HG02759 (cell line): ENCODE results near the gene GFM1.
A peak's percentile ranks its signal among the peaks of the same experiment; 100 is the strongest.

Experiments used
- ATAC-seq: cut with Tn5 transposase; IDR thresholded peaks from one replicate; pipeline ENCODE4 v1.9.1; 2021; ENCODE audit warnings: mild to moderate bottlenecking, moderate library complexity; ENCODE audit not compliant: unreplicated experiment

GFM1 gene

GRCh38 chr3:158723991-158724390 is 79.7 kb downstream of the GFM1 start:
- ATAC-seq = no peak

DNA sequence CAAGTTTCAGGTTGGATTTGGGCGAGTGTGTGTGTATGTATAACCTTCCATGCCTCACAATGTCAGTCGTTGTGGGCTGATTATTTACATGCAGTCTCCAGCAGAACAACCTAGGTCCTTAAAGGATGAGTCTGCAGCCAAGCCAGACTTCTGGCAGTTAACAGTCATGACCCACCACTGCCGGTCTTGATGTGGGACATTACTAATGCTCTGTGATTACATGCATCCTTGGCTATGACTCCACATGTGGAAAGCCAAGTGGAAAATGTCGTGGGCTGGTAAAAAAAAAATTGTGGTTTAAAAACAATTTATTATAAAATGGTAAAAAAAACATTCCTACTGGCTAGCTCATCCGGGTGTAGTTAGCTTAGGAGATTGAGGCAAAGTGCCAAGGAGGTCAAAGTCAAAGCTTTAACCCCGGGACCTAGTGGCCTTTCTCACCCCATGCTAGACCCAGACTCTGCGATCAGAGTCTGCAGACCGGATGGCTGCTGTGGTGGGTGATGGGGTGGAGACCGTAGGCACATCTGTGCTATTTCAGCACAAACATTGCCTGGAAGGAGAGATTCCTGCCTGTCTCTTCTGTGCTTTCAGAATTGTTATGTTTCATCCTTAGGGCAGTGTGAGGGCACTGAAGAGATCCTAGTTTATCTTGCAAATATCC is 81.2 kb downstream of the GFM1 start:
- no peak for ATAC-seq

- peak; percentile 56 for ATAC-seq
Observed at GRCh38 chr3:158727206-158728060, 83.1 kb downstream of the GFM1 start.

DNA sequence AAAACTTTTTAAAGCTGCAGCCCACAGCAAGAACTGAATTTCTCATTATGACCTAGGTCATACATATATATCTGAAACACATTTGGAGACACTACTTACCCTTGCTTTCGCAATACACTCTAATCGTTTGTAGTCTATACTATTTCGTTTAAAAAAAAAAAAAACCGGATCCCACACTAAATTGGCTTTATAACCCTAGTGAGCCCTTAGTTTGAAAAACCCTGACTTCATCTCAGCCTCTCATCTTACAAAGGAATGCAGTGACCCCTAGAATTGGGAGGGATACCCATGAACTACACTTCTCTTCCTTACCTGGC is 83.7 kb downstream of the GFM1 start:
- ATAC-seq = no peak

DNA sequence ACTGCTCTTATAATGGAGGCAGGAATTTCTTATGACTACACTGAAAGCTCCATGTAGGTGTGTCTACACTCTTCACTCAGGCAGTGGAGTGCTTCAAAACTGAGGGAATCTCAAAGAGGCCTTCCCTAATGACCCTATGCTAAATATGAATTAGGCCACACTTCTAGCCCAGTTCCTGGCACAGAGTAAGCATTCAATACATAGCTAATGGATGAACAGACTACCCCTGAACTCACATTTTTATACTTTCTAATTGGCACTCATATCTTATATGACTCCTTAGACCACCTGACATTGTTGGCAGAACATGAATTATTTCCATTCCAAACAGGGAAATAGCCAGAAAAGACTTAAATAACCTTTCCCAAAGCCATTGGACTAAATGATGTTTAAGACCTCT is 84.5 kb downstream of the GFM1 start:
- no peak for ATAC-seq

DNA sequence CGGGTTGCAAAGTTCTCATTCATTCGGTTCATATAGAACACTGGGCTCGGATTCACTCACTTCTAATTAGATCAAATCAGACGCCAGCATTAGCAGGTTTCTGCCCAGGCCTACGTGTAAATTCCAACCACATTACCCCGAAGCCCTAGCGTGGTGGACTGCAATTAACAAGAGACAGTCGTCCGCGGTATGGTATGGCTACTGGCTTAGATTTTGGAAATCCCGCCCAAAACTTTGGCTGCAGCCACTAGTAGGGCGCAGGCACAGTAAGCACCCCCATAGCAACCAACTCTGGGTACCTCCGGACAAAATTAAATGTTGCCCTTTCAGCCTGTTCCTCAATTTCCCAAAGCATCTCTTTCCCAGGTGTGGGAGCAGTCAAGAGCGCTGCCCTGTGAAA is 87.2 kb downstream of the GFM1 start:
- ATAC-seq = no peak

- peak; percentile 84 for ATAC-seq
Observed at GRCh38 chr3:158731938-158732855, 87.9 kb downstream of the GFM1 start, which contains the start of gene RARRES1. TSS of gene RARRES1 (minus strand) at chr3:158732457. CDS start at chr3:158732415, 42 bp downstream.

DNA sequence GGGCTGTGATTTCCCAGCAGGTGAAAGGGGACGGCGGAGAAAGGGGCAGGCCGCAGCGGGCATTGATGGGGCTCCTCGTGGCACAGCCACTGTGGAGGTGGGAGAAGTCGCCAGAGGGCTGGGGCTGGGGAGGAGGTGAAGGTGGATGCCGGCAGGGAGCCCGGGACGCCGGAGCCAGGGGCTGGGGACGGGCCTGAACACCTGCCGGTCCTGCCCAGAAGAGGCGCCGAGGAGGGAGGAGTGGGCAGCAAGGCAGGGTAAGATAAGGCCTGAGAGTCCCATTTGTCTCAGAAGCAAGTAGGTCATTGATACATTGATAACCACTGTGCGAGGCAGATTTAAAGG is 88.5 kb downstream of the GFM1 start:
- no peak for ATAC-seq

- ATAC-seq = no peak
Observed at GRCh38 chr3:158733656-158734055, 89.3 kb downstream of the GFM1 start.

DNA sequence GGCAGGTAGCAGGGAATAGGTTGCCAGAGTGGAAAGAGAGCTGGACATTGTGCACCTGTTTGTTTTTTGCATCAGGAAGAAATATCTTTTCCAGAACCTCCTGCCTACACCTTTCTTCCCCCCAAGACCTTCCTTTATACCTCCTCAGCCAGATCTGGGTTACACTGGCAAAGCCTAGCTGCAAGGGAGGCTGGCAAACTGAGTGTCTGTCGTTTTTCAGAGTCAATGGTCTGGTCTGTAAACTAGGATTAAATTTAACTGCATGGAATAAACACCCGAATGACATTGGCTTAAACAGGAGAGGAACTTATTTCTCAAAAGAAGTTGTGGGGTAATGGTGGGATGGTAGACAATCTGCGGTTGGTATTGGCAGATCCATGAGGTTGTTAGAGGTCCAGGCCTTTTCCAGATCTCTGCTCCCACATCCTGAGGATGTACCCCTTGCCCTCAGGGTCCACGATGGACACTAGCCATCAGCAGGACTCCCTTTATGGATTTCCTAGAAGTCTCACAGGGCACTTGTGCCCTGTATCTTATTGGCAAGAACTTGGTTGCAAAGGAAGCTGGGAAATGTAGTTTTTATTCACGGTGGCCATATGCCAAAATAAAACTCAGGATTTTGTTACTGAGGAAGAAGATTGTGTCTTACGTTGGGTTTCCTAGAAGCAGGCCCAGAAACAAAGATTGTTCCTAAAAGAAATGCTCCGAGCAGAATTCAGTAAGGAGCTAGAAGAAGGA is 91.1 kb downstream of the GFM1 start:
- no peak for ATAC-seq

GRCh38 chr3:158737410-158737809 is 93.1 kb downstream of the GFM1 start:
- ATAC-seq = no peak

- no peak for ATAC-seq
Observed at GRCh38 chr3:158737976-158738615, 93.8 kb downstream of the GFM1 start.

DNA sequence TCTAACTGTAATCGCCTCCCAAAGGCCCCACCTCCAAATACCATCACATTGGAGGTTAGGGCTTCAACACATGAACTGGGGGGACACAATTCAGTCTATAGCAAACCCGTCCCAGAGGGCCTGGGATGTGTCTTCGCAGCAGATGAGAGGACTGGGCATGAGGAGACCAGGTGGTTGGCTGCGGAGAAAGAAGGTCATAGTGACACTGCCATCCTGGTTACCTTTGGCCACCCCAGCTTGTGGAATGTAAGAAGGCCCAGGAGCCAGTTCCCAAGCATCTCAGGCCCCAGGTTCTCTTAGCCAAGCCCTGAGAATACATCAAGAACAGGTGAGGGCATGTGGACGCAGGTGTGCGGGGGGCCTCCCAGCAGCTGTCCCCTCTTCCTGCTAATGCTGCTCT is 94.3 kb downstream of the GFM1 start:
- no peak for ATAC-seq

DNA sequence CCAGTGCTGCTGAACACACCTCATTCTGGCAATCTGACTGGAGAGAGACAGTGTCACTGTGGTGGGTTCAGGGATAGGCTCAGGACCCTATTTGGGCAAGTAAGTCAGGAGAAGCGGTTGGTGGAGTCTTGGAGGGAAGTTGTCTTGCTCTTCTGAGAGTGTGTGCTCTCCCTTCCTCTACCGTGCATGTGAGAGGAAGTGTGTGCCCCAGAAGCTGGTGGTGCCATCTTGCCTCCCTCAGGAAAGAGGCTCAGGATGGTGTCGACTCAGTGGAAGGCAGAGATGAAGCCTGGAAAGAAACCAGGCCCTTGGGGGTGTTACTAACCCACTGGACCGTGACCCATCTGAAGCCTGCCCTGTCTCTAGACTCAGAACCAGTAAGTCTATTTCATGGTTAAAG is 94.8 kb downstream of the GFM1 start:
- no peak for ATAC-seq

GRCh38 chr3:158739661-158740060 is 95.3 kb downstream of the GFM1 start:
- no peak for ATAC-seq
